Measurements from ENCODE around the gene GJA5.

Gene GJA5

GRCh38 chr1:147723691-147724323, 36.6 kb downstream of the GJA5 start:
- peak; percentile 49 for ATAC-seq
- Mint-ChIP-seq H3K27ac (no peak overlapping the region), H3K4me1 (no peaks in the 10 kb centered on the region), H3K9me3 (peaks cover 3% of the 10 kb centered on the region), H3K4me3 (no peak overlapping the region), H3K36me3 (peaks cover 5% of the 10 kb centered on the region), H3K27me3 (peaks cover 28% of the 10 kb centered on the region)

- ATAC-seq = no peak
- no peak overlapping the region for H3K4me3 Mint-ChIP-seq
- no peak overlapping the region for H3K27ac Mint-ChIP-seq
- H3K27me3 Mint-ChIP-seq = peaks cover 28% of the 10 kb centered on the region
- peaks cover 3% of the 10 kb centered on the region for H3K9me3 Mint-ChIP-seq
- H3K4me1 Mint-ChIP-seq = peaks cover 7% of the 10 kb centered on the region
- H3K36me3 Mint-ChIP-seq = peaks cover 5% of the 10 kb centered on the region
These were observed 38.3 kb downstream of the GJA5 start for GRCh38 chr1:147722124-147722523.

GRCh38 chr1:147721716-147722115, 38.7 kb downstream of the GJA5 start:
- H3K36me3 Mint-ChIP-seq = peaks cover 5% of the 10 kb centered on the region
- H3K4me3 Mint-ChIP-seq = no peak overlapping the region
- peaks cover 28% of the 10 kb centered on the region for H3K27me3 Mint-ChIP-seq
- peaks cover 10% of the 10 kb centered on the region for H3K4me1 Mint-ChIP-seq
- no peak for ATAC-seq
- peaks cover 3% of the 10 kb centered on the region for H3K9me3 Mint-ChIP-seq
- H3K27ac Mint-ChIP-seq = no peak overlapping the region

GRCh38 chr1:147720557-147720956, 39.8 kb downstream of the GJA5 start:
- H3K4me3 Mint-ChIP-seq = no peak overlapping the region
- peaks cover 30% of the 10 kb centered on the region for H3K27me3 Mint-ChIP-seq
- peaks cover 10% of the 10 kb centered on the region for H3K4me1 Mint-ChIP-seq
- no peak for ATAC-seq
- H3K36me3 Mint-ChIP-seq = peaks cover 5% of the 10 kb centered on the region
- H3K9me3 Mint-ChIP-seq = peaks cover 3% of the 10 kb centered on the region
- no peak overlapping the region for H3K27ac Mint-ChIP-seq

GRCh38 chr1:147719711-147720225, 40.6 kb downstream of the GJA5 start:
- no peak overlapping the region for H3K27ac Mint-ChIP-seq
- peaks cover 5% of the 10 kb centered on the region for H3K36me3 Mint-ChIP-seq
- no peak for ATAC-seq
- H3K4me1 Mint-ChIP-seq = peaks cover 10% of the 10 kb centered on the region
- H3K27me3 Mint-ChIP-seq = peaks cover 38% of the 10 kb centered on the region
- H3K9me3 Mint-ChIP-seq = peaks cover 3% of the 10 kb centered on the region
- no peak overlapping the region for H3K4me3 Mint-ChIP-seq

- Mint-ChIP-seq H3K27ac (no peak overlapping the region), H3K4me1 (peaks cover 10% of the 10 kb centered on the region), H3K27me3 (peaks cover 44% of the 10 kb centered on the region), H3K4me3 (no peak overlapping the region), H3K9me3 (peaks cover 3% of the 10 kb centered on the region), H3K36me3 (peaks cover 5% of the 10 kb centered on the region)
- ATAC-seq = no peak
These were observed 41.2 kb downstream of the GJA5 start for GRCh38 chr1:147719029-147719698.

GRCh38 chr1:147717706-147718097, 42.7 kb downstream of the GJA5 start:
- peaks cover 3% of the 10 kb centered on the region for H3K9me3 Mint-ChIP-seq
- peak; percentile 31 for ATAC-seq
- peaks cover 10% of the 10 kb centered on the region for H3K4me1 Mint-ChIP-seq
- peaks cover 36% of the 10 kb centered on the region for H3K27me3 Mint-ChIP-seq
- H3K27ac Mint-ChIP-seq = no peak overlapping the region
- peaks cover 5% of the 10 kb centered on the region for H3K36me3 Mint-ChIP-seq
- no peak overlapping the region for H3K4me3 Mint-ChIP-seq

- H3K27me3 Mint-ChIP-seq = peaks cover 36% of the 10 kb centered on the region
- H3K4me3 Mint-ChIP-seq = no peak overlapping the region
- peaks cover 10% of the 10 kb centered on the region for H3K4me1 Mint-ChIP-seq
- no peak overlapping the region for H3K27ac Mint-ChIP-seq
- H3K36me3 Mint-ChIP-seq = peaks cover 5% of the 10 kb centered on the region
- peak; percentile 75 for ATAC-seq
- H3K9me3 Mint-ChIP-seq = peaks cover 3% of the 10 kb centered on the region
These were observed 43.2 kb downstream of the GJA5 start for GRCh38 chr1:147717051-147717705.

GRCh38 chr1:147712605-147713004, 47.8 kb downstream of the GJA5 start:
- ATAC-seq = no peak
- no peaks in the 10 kb centered on the region for H3K9me3 Mint-ChIP-seq
- peaks cover 54% of the 10 kb centered on the region for H3K27me3 Mint-ChIP-seq
- peaks cover 8% of the 10 kb centered on the region for H3K4me1 Mint-ChIP-seq
- no peak overlapping the region for H3K27ac Mint-ChIP-seq
- H3K4me3 Mint-ChIP-seq = no peak overlapping the region
- no peaks in the 10 kb centered on the region for H3K36me3 Mint-ChIP-seq

Data from stimulated activated memory B cell treated with anti-CD40 and anti-IgM and Interleukin-4, amounts not matched to agents 10 μg/mL and 1 μg/mL and 100 μg/mL, for 72 hours (primary cell).